NCI-H69 (cell line): ENCODE data around the gene PRKCQ.

Source experiments
- DNase-seq: peaks from one replicate; lab custom pipeline; 2025; lab: John Stamatoyannopoulos, UW

The PRKCQ gene

DNA sequence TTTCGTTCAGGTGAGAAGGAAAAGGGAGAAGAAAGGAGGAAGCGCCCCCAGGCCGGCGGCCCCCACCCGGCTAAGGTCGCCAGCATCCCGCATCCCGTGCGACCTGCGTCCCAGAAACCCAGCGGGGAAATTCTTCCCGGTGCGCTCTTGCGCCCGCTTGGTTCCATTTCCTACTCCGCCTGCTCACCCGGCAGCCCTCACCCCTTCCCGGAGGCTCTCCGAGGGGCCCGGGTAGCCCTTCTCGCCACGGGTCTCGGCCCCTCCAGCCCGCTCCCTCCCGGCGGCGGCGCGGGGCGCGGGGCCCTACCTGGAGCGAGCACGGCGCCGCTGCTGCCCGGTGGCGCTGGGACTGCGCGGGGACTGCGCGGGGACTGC lies at the start of gene PRKCQ:
Gene PRKCQ, minus strand, starts transcription at position 373 of the 375 bp plus-strand sequence. CDS start 65,141 bp downstream, outside the sequence.
- DNase-seq: no peak

DNA sequence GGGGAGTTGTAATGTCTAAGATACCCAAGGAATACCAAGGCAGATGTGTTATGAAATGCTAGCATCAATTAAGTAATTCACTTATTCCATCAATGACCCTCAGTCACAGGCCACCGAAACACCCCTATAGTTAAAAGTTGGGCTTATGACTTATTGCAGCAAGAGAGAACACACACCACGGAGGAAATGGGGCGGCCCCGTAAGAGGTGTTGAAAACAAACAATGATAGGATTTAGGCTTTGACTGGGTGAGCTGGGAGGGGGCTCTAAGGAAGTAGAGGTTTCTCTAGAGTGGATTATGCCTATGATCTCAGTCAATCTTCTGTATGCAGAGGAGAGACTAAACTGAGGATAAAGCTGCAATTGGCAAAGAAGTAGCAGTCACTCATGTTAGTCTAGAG lies 45.4 kb upstream of the PRKCQ start:
- no peak for DNase-seq

DNA sequence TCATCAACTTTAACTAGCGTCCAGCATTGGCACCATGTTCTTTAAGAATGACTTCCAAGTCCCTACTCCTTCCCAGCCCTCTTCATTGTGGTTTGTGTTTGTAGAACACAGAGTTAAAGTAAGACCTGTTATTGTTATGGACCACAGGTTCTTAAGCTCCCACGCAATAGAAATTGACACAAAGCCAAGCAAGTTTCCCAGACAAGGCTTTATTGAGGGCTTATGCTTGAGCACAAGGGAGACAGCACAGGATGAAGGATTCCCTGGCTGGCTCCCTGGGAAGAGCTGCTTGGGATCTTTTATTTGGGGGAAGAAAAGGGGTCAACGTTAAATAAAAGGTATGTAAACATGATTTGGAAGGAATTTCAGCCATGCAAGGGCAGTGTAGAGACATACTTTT lies 44.3 kb upstream of the PRKCQ start:
- no peak for DNase-seq

DNA sequence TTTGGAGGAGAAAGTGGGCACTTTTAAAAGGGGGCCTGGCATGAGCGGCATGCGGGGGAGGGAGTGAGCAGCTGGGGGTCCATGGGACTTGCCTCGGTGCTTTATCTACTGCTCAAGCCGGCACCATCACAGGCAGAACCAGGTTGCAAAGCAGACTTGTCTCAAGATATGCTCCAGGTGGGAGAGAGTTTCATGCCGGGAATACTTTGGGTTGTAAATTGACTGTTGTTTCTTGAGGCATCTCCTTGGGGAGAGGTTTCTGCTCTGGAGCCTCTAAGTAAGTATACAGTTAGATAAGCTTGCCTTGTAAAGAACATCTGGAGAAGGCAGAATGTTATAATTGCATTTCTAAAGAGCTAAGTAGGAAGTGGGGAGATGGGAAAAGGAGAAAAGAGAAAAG lies 42.8 kb upstream of the PRKCQ start:
- DNase-seq: no peak

DNA sequence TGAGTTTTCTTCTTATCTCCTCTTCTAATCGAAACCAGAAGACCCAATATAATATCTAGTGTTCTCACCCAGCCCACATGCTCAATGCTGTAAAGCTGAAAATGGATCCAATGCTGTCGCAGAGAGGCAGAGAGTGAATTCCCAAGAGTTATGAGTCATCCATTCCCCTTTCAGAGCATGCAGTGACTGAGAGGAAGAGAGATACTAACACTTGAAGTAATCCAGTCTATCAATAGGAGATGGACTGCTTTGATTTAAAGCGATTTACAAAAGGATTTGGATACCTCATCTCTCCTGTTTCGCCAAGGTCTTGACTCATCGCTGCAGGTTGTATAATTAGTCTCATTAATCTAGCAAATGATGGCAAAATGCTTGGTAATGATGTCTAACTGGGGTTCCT lies 41.5 kb upstream of the PRKCQ start:
- peak; percentile 0 for DNase-seq

DNA sequence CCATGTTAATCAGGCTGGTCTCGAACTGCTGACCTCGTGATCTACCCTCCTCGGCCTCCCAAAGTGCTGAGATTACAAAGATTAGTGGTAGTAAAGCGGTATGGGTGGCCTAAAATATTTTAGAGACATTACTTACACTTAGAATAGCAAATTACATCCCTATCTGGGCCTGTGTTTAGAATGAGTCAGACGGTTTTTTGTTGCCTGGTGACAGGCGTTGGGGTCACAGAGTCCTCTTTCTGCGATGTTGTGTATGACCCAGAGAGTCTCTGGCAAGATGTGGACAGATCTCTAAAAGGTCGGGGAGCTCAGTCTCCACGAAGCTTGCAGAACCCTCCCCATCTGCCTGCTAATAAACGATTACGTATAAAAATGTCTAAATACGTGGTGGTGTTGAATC lies 39.6 kb upstream of the PRKCQ start:
- no peak for DNase-seq

DNA sequence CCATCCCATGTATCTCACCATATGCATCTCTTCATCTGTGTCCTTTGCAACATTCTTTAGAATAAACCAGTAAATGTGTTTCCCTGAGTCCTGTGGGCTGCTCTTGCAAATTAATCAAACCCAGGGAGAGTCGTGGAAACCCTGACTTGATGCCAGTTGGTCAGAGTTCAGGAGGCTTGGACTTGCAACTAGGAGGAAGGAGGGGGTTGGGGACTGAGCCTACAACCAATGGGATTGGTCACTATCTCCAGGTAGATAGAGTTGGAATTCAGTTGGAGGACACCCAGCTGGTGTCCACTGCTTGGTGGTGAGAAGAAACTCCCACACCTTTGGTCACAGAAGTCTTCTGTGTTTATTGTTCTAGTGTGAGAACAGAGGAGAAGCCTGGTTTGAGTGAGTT lies 38.3 kb upstream of the PRKCQ start:
- no peak for DNase-seq

DNA sequence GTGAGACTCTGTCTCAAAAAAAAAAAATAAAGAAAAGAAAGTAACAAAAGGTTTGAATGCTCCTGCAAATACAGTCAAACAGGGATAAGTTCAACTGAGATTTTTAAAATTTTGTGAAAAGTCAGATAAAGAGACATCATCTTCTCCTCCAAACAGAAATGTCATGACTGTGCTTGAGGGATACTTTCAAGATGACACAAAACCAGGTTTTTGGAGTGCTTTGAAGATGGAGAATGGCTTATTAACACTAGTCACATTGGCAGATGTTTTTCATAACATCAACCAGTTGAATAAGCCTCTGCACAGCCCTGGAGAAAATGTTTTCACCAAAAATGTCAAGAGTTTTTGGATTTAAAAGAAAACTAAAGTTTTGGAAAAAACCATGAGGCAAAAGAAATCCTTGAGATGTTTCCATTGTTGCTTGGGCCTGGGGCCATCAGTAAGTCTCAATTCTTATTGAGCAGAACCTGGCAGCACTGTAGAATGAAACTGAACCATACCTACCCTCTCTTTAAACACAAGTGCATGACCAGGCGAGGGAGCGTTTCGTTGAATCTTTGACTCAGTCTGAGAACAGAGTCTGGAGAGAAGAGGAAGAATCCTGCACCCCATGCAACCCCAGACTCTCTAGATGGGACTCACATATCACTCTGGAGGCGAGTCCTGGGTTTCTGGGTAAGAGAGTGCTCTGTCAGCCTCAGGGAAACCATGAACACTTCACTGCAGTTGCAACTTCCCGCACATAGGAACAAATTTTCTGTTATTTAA lies 37.4 kb upstream of the PRKCQ start:
- no peak for DNase-seq

DNA sequence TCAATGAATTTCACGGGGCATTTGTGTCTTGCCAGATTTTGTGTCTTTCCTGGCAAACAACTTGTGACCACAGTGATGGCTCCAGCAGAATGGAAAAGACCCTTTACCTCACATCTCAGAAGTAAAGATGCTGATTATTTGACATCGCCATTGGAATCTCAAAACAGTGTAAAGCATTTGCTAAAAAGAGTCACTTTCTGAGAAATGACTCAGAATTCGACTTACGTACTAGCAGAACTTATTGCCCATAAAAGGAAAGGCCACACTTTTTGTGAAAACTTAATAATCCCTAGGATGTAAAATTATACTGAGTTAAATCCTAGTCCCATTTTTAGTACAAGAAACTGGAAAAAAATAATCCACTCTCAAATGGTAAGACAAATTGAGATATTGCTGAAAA lies 35.9 kb upstream of the PRKCQ start:
- no peak for DNase-seq

DNA sequence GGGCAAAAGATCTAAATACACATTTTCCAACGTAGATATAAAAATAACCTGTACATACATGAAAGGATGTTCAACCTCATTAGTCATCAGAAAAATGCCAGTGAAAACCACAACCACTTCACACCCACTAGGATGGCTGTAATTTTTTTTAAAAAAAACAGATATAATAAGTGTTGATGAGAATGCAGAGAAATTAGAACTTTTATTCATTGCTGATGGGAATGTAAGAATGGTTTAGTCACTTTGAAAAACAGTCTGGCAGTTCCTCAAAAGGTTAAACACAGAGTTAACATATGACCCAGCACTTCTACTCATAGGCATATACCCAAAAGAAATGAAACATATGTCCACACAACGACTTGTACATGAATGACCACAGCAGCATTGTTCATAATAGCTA lies 32.3 kb upstream of the PRKCQ start:
- DNase-seq: no peak

DNA sequence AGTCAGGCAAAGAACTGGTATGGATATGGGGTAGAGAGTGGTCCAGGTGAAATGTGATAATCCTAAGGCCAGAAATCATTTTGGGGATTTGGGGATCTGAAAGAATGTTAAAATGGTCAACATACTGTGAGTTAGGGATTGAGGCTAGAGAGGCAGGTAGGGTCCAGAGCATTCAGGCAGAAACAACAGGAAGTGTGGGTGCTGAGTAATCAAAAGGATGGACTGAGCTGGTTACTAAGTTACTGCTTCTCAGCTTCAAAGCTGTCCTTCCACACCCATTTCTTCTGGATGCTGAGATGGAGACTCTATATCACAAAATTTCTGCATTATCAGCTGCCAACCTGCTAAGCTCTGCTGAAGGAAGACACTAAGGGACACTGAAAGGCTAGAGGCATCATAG lies 30.6 kb upstream of the PRKCQ start:
- DNase-seq: no peak

DNA sequence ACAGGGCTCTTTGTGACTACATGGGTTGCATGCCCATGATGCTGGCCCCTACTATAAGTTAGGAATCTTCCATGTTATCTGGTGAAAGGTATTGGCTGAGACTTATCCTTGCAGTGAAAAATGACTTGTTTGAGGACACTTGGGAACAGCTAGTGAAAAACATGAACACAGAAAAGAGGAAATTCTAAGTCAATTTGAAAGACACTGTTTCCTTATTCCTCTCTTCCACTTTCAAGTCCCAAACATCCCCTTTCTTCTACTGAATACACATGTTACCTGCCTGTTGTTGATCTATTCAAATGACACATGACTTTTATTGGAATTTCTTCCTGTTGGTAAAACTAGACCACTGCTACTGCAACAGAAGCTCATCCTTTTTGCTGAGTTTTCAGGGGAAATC lies 29.5 kb upstream of the PRKCQ start:
- DNase-seq: no peak

DNA sequence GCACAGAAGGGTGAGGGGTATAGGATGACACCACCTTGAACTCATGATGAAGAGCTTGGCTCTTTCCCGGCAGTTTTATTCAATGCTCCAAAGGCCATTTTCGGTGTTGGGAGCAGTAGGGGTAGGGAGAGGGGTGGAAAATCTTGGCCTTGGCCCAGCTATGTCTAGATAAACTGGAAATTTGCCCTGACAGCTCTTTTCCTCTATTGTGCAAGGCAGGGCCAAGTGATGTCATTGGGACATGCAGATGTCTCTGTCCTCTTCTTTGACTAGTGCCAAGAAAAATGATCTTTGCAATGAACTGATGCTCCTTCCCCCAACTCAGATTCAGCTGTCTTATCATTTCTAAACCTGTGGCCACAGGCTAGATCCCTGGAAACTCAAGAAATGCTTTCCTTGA lies 27.7 kb upstream of the PRKCQ start:
- DNase-seq: no peak

DNA sequence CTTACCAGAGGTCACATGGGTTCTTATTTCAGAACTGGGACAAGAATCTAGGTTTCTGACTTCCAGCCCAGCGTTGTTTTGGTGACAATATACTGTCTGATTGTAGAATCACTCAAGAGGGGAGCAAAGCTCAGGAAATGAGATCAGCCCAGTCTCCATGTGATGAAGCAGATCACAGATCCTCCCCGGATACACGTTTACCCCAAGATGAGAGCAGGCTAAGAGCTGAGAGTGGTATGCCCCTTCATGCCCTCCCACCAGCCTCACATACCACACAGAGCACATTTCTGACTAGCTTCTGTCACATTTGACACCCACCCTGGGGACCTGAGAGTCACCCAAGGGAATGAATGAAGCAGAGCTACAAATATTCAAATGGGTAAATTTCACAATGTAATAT lies 27.1 kb upstream of the PRKCQ start:
- no peak for DNase-seq

DNA sequence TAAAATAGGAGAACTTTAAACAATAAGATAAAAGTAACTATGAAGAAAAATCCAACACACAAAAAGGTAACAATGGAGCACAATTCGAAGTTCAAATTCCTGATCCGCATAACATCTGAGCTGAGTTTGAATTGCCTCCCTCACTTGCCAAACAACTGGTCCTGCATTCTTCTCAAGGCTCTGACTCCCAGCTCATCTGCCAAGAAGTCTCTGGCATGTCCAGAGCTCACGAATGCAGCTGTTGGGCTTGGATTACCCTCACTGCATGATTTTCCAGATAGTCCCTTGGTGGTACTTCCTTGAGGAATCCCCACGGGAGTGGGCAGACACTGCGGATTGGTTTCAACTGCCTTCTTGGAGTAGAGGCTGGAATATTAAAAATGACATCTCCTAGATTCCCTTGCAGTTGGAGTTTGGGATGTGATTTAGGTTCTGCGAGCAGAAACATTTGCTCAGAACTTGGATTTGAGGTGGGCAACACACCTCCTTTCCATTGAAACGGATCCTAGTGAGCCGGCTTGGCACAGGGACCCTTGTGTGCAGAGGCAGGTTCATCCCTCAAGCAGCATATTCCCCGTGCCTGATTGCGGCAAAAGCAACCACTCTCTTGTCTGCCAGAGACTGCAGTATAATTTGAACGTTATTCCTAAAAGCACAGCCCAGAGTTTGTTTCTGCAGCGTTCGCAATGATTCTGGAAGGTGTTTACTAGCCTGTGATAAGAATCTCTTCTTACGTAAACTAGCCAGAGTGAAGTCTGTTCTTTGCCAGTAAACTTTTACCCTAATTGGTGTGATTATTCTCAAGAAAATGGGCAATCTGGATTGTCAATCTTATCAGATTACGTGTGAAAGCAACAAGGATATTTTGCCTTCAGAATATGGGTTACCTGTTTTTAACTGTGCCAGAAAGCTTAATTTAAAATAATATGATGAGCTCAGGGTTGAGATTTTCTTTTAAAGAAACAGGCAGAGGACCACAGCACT lies 23.4 kb upstream of the PRKCQ start:
- no peak for DNase-seq

DNA sequence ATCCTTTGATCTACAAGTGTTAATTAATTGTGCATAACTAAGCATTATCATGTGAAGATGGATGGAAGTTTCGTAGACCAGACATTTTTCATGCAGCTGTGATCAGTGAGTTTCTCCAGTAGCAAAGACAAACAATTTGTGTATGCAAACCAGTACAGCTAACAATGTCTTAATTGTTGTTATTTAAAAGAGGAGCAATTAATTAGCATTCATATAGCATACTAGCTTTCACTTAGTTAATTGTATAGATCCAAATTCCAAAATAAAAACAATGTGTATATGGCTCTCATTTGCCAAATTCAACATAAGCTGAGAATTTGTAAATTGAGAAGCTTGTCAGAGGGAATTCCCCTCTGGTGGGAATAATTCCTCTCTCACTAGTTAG lies 22.6 kb upstream of the PRKCQ start:
- DNase-seq: no peak

DNA sequence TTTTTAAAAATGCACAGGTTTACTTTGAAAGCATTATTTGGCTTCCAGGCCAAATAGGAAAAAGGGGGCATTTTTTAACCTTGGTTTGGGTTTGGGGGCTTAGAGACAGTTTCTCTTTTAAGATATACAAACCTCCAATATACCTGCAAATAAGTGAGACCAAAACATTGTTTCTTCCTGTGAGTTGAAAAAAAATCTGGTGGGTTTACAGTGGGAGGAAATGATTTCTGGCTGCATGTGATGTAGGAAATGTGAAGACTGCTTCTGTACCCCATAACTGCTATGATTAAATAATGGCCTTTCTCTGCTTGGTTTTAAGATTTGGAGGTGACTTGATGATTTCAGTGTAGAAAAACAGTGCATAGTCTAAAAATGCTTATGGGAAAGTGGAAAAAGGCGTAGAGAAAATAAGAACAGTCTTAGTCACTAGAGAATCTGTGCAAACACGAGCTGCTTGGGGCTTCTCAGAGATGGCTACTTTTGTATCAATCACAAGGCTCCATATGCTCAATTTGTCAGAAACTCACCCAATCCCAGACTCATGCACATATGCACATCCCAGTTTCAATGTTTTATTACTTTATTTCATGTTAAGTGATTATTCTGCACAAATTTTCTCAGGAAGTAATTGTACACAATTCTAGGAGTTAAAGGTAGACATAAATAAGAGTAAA lies 22.1 kb upstream of the PRKCQ start:
- DNase-seq: no peak

DNA sequence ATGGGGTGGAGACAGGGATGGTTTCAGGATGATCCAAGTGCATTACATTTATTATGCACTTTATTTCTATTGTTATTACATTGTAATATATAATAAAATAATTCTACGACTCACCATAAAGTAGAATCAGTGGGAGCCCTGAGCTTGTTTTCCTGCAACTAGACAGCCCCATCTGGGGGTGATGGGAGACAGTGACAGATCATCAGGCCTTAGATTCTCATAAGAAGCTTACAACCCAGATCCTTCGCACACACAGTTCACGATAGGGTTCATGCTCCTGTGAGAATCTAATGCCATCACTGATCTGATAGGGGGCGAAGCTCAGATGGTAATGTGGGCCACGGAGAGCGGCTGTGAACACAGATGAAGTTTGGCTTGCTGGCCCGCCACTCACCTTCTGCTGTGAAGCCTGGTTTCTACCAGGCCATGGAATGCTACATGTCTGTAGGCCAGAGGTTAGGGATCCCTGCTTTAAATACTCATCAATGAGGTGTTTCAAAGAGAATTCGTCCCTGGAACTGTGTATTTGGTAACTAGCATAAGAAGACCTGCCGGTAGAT lies 21.2 kb upstream of the PRKCQ start:
- no peak for DNase-seq

DNA sequence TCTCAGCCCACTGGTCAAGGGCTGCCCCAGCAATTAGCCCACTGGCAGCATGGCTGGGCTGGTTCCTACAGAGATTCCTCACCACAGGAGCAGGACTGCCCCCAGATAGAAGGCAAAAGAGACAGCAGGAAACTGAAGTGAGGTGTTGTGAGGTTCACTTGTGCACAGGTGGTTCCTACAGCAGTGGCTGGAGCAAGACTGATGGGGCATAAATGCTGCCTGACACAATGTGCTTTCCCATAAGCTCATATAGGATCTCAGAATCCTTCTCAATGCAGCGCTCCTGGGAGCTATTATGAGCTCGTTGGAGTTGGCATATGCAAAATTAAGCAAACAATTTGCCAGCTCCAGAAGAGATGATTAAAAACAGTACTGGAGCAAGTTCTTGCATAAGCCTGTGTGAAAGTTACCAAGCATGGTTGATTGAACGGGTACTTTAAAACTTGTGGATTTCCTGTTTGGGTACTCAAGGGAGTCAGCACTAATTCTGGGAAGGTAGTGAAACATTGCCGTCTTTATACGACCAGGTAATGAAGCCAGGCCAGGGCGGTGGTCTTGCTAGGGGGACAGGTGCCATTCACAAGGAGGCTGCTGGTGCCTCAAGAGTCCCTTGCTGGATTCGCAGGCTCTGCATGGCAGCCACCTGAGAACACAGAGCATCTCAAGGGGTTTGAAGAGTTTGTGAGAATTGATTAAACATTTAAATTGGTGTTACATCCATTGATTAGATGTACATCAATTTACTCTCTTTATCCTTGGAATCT lies 20.3 kb upstream of the PRKCQ start:
- DNase-seq: no peak

DNA sequence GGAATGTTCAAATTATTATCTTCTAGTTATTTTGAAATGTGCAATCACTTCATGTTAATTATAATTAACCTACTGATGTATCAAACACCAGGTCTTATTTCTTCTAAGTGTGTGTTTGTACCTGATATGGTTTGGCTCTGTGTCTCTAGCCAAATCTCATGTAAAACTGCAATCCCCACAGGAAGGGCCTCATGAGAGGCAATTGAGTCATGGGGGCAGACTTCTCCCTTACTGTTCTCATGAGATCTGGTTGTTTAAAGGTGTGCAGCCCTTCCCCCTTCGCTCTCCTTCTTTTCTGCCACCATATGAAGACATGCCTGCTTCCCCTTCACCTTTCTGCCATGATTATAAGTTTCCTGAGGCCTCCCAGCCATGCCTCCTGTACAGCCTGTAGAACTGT lies 18.6 kb upstream of the PRKCQ start:
- no peak for DNase-seq

DNA sequence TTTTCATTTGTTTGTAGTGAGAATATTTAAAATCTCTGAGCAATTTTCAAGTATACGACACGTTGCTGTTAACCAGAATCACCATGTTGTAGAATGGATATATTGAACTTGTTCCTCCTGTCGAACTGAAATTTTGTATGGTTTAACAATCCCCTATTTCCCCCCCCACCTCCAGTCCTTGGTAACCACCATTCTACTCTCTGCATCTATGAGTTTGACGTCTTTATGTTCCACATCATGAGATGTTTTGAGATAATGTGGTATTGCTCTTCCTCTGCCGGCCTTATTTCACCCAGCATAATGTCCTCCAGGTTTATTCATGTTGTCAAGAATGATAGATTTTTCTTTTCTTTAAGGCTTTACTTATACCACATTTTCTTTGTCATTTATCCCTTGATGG lies 17.4 kb upstream of the PRKCQ start:
- DNase-seq: no peak

DNA sequence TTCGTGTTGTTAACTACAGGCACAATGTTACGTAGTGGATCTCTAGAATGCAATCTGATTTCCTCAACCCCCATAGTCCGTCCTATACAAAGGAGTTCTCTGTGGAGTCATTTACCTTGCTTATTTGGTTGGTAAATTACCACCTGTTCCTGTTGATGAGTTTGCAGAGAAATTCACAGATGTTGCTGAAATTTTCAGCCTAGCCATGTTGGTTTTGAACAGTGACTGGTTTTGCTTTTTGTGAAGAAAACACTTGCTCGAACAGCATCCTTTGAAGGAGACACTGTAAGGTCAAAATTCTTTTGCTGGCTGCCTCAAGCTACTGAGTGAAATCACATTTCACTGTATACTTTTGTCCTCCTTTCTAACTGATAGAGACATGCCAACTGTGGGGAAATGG lies 15.4 kb upstream of the PRKCQ start:
- no peak for DNase-seq
